GM12878 (cell line): Measurements from ENCODE around the gene CYP4F8.

ENCODE experiments used
- CTCF ChIP-seq, 3 experiments: IDR thresholded peaks in 2 of 3; conservative IDR thresholded peaks in 1 of 3; 2 replicates each; pipeline ENCODE4 v1.5.1; 2011; ENCODE audit warnings: low read depth in 3 of 3, low read length in 3 of 3, mild to moderate bottlenecking in 3 of 3, control low read depth in 2 of 3, moderate library complexity in 2 of 3, inconsistent platforms in 1 of 3, mixed read lengths in 1 of 3; ENCODE audit not compliant: control insufficient read depth in 2 of 3, insufficient read depth in 1 of 3; ENCODE audit errors: extremely low read depth in 1 of 3
- ELK1 ChIP-seq: IDR thresholded peaks from 2 replicates; pipeline ENCODE4 v1.6.1; 2012; ENCODE audit warnings: low read depth, low read length, improper control_type of control experiment

DNA sequence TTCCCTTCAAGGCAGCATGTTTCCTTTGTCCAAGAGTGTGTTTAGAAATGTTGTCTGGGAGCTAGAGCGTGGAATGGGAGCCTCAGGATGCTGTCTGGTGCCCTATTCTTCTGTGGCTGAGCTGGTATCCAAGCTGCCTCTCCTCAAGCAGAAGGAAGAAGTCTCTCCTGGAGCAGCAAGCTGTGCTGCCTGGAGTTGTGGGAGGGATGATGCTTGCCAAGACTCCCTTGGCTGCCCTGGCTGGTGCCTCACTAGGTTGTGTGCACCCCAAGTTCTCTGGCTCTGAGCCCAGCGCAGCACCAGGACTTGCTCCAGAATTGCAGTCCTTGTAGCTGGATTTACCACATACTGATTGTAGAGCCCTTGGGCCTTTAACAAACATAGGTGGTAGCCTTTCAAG is 21.0 kb downstream of the CYP4F8 start:
- no peak for TF ChIP-seq ELK1
- no peak for TF ChIP-seq CTCF (IDR thresholded peaks at IDR 0.05 in 2 of 3, conservative IDR thresholded peaks at IDR 0.05 in 1 of 3; ENCODE audit: control insufficient read depth in 2 of 3, extremely low read depth in 1 of 3, insufficient read depth in 1 of 3, low read depth in 3 of 3, low read length in 3 of 3)
